K562 (cell line): ENCODE measurements around the gene RHOV. TPM values are rescaled to one million over a fixed set of nuclear protein-coding genes. Genes with fewer than 3 reads are reported as not detected.

Experiments
- BCL6 ChIP-seq: fragments of 250-450 bp; sonication (Bioruptor Pico); IDR thresholded peaks from 2 replicates; pipeline ENCODE4 v1.4.0; 2020
- BHLHE40 ChIP-seq: IDR thresholded peaks from 2 replicates; pipeline ENCODE4 v1.6.1; 2011; ENCODE audit warnings: low read length, improper control_type of control experiment
- CBX8 ChIP-seq: fragments of 200-600 bp; sonication (generic); IDR thresholded peaks from 2 replicates; pipeline ENCODE4 v1.6.1; 2012; ENCODE audit warnings: borderline replicate concordance, mixed run types, low read depth, mild to moderate bottlenecking, moderate library complexity, mixed read lengths, low read length, control low read depth, inconsistent platforms; ENCODE audit not compliant: poor library complexity, severe bottlenecking; ENCODE audit errors: extremely low read depth
- CCNT2 ChIP-seq: IDR thresholded peaks from 2 replicates; pipeline ENCODE4 v1.6.1; 2011; ENCODE audit warnings: borderline replicate concordance, low read depth, mild to moderate bottlenecking, moderate library complexity, mixed read lengths, low read length; ENCODE audit not compliant: insufficient read length; ENCODE audit errors: extremely low read depth
- DNMT1 ChIP-seq: fragments of 450-650 bp; IDR thresholded peaks from 2 replicates; pipeline ENCODE4 v1.6.1; 2016; ENCODE audit warnings: antibody characterized with exemption, mild to moderate bottlenecking
- MEIS2 ChIP-seq: fragments of 450-650 bp; IDR thresholded peaks from 2 replicates; pipeline ENCODE4 v1.6.1; 2014; ENCODE audit warnings: mild to moderate bottlenecking; ENCODE audit not compliant: partially characterized antibody
- NFYB ChIP-seq: IDR thresholded peaks from 2 replicates; pipeline ENCODE4 v1.6.1; 2011; ENCODE audit warnings: mild to moderate bottlenecking, moderate library complexity; ENCODE audit not compliant: insufficient read length; ENCODE audit errors: extremely low read depth
- PHF8 ChIP-seq: fragments of 200-600 bp; sonication (generic); IDR thresholded peaks from 2 replicates; pipeline ENCODE4 v1.6.1; 2012; ENCODE audit warnings: mixed run types, mild to moderate bottlenecking, inconsistent platforms, low read length, moderate library complexity, borderline replicate concordance
- POLR2AphosphoS5 ChIP-seq: IDR thresholded peaks from 2 replicates; pipeline ENCODE4 v1.6.1; 2011; ENCODE audit warnings: mild to moderate bottlenecking, low read depth, low read length, moderate library complexity; ENCODE audit not compliant: control insufficient read depth, insufficient read depth
- PRPF4 ChIP-seq: fragments of 200-400 bp; formaldehyde crosslinking; IDR thresholded peaks from one replicate; pipeline ENCODE4 v1.6.1; 2017; ENCODE audit warnings: low read length, low read depth, mild to moderate bottlenecking; ENCODE audit not compliant: insufficient read depth, poor library complexity, severe bottlenecking
- SIN3A ChIP-seq, 2 experiments: fragments of 150-350 bp in 1 of 2; IDR thresholded peaks; 2 replicates each; pipeline ENCODE4 v1.6.1; 2011 to 2016; ENCODE audit warnings: borderline replicate concordance in 2 of 2, low read depth in 2 of 2, low read length in 2 of 2, mild to moderate bottlenecking in 2 of 2, moderate library complexity in 2 of 2; ENCODE audit not compliant: control insufficient read depth in 1 of 2
- TEAD4 ChIP-seq, 2 experiments: sonication (generic) in 1 of 2; formaldehyde crosslinking in 1 of 2; IDR thresholded peaks; 2 replicates each; pipeline versions ENCODE4 v1.6.1 to v1.8.0; 2012 to 2022; ENCODE audit warnings: borderline replicate concordance in 1 of 2, inconsistent platforms in 1 of 2, low read length in 1 of 2, mild to moderate bottlenecking in 1 of 2, missing genetic modification reagents in 1 of 2
- TFAP4 ChIP-seq: sonication (generic); formaldehyde crosslinking; IDR thresholded peaks from 2 replicates; pipeline ENCODE4 v1.8.0; 2022; ENCODE audit warnings: missing genetic modification reagents, mild to moderate bottlenecking, moderate library complexity, borderline replicate concordance
- ZC3H11A ChIP-seq: IDR thresholded peaks from 2 replicates; pipeline ENCODE4 v1.6.1; 2012; ENCODE audit warnings: low read depth, low read length, improper control_type of control experiment
- ZNF592 ChIP-seq: fragments of 450-650 bp; IDR thresholded peaks from 2 replicates; pipeline ENCODE4 v1.6.1; 2017; ENCODE audit warnings: antibody characterized with exemption, mild to moderate bottlenecking
- polyA plus RNA-seq, 8 experiments: library from polyadenylated mRNA; depleted of rRNA in 4 of 8; stranded (reverse) in 5 of 8; unstranded in 3 of 8; fragments of >200 nt; fragmentation: Nextera tagmentation in 2 of 8; fragmentation: Illumina TruSeq in 1 of 8; extraction: Ambion mirVana in 2 of 8; extraction: Trizol in 1 of 8; gene quantifications; 2 replicates each; pipeline versions ENCODE4 v1.2.1 to v1.2.3, GENCODE V29; 2011 to 2014; ENCODE audit warnings: inconsistent platforms in 1 of 8, missing spikeins in 1 of 8
- total RNA-seq, 7 experiments: library from RNA; depleted of rRNA in 6 of 7; stranded (reverse); fragments of >200 nt in 6 of 7; fragmentation: Illumina TruSeq in 2 of 7; extraction: Trizol in 2 of 7; gene quantifications; 2 replicates each; pipeline versions ENCODE4 v1.2.1 to v1.2.3, GENCODE V29; 2011 to 2021; ENCODE audit warnings: low replicate concordance in 1 of 7
- TF ChIP-seq, protein P1 (sequence below): fragments of 250-450 bp; sonication (Bioruptor Pico); IDR thresholded peaks from 2 replicates; pipeline ENCODE4 v1.8.0; 2021; ENCODE audit warnings: moderate library complexity, mild to moderate bottlenecking, inconsistent platforms

RHOV gene
- total and polyA plus RNA-seq, 9 of the 15 experiments (the other 6 are each of a cell fraction or from before 2014, with no cell fraction given), result 0.08 to 2.0 (median 1.1) TPM

- TF ChIP-seq TEAD4 (IDR thresholded peaks at IDR 0.05; ENCODE audit: low read length), result 0 out of 2 replicates have a peak, but pooled peaks have one; percentile 11
- no peak for TF ChIP-seq TEAD4 (CRISPR knock-in tag; IDR thresholded peaks at IDR 0.05; ENCODE audit: borderline replicate concordance)
- TF ChIP-seq, protein P1, sequence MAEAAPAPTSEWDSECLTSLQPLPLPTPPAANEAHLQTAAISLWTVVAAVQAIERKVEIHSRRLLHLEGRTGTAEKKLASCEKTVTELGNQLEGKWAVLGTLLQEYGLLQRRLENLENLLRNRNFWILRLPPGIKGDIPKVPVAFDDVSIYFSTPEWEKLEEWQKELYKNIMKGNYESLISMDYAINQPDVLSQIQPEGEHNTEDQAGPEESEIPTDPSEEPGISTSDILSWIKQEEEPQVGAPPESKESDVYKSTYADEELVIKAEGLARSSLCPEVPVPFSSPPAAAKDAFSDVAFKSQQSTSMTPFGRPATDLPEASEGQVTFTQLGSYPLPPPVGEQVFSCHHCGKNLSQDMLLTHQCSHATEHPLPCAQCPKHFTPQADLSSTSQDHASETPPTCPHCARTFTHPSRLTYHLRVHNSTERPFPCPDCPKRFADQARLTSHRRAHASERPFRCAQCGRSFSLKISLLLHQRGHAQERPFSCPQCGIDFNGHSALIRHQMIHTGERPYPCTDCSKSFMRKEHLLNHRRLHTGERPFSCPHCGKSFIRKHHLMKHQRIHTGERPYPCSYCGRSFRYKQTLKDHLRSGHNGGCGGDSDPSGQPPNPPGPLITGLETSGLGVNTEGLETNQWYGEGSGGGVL (CRISPR knock-in tag), result no peak
- peak; percentile 98 for TF ChIP-seq TFAP4 (CRISPR knock-in tag)
- peak; percentile 51 for TF ChIP-seq POLR2AphosphoS5
- no peak for TF ChIP-seq CBX8
- no peak for TF ChIP-seq BCL6
- peak; percentile 59; the same call in 1 of the 2 replicates for TF ChIP-seq PHF8
- TF ChIP-seq BHLHE40, result peak; percentile 34
- peak; percentile 69 for TF ChIP-seq CCNT2
- TF ChIP-seq MEIS2, result peak; percentile 2
- no peak for TF ChIP-seq ZC3H11A
- TF ChIP-seq DNMT1, result no peak
- 0 out of 2 replicates have a peak, but pooled peaks have one; percentile 39 for TF ChIP-seq ZNF592
- TF ChIP-seq NFYB, result no peak
- TF ChIP-seq PRPF4, result no peak
- peak; percentile 97 to 99 for TF ChIP-seq SIN3A (IDR thresholded peaks at IDR 0.05; ENCODE audit: borderline replicate concordance in 2 of 2, control insufficient read depth in 1 of 2, low read depth in 2 of 2, low read length in 2 of 2)
Observed at GRCh38 chr15:40893733-40894680, 20.0 kb upstream of the RHOV start, which contains the start of gene VPS18 (continued).
